Measurements from ENCODE around the gene SLC45A3.

- TF ChIP-seq, protein P1, sequence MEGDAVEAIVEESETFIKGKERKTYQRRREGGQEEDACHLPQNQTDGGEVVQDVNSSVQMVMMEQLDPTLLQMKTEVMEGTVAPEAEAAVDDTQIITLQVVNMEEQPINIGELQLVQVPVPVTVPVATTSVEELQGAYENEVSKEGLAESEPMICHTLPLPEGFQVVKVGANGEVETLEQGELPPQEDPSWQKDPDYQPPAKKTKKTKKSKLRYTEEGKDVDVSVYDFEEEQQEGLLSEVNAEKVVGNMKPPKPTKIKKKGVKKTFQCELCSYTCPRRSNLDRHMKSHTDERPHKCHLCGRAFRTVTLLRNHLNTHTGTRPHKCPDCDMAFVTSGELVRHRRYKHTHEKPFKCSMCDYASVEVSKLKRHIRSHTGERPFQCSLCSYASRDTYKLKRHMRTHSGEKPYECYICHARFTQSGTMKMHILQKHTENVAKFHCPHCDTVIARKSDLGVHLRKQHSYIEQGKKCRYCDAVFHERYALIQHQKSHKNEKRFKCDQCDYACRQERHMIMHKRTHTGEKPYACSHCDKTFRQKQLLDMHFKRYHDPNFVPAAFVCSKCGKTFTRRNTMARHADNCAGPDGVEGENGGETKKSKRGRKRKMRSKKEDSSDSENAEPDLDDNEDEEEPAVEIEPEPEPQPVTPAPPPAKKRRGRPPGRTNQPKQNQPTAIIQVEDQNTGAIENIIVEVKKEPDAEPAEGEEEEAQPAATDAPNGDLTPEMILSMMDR (IDR thresholded peaks at IDR 0.05) = no peak
- no peak for TF ChIP-seq POLR2A (IDR thresholded peaks at IDR 0.05)
These were observed 7.9 kb downstream of the SLC45A3 start for GRCh38 chr1:205672395-205672889.
